ENCODE data around the gene FAM237A.
A peak's percentile ranks its signal among the peaks of the same experiment; 100 is the strongest.

The FAM237A gene

GRCh38 chr2:206692971-206693370 lies 50.7 kb downstream of the FAM237A start:
- DNase-seq = no peak

GRCh38 chr2:206693399-206694137 lies 51.3 kb downstream of the FAM237A start:
- DNase-seq = peak; percentile 12 to 33

- DNase-seq = no peak
Measured at GRCh38 chr2:206696910-206697309, 54.6 kb downstream of the FAM237A start.

- no peak for DNase-seq
Measured at GRCh38 chr2:206698811-206699210, 56.5 kb downstream of the FAM237A start.

Data from Kasumi-1 (cell line).